M059J (cell line): ENCODE measurements around the gene GCG. TPM values are rescaled to one million over a fixed set of nuclear protein-coding genes. Genes with fewer than 3 reads are reported as not detected.

Experiments used
- DNase-seq: peaks from one replicate; pipeline ENCODE4 v3.0.0-alpha.2; 2012; ENCODE audit warnings: low read depth
- total RNA-seq: library from RNA; depleted of rRNA; stranded (reverse); fragments of >200 nt; shearing (Covaris generic); gene quantifications from 2 replicates; pipeline ENCODE4 v1.2.3, GENCODE V29; 2014; rRNA removed

The GCG gene
- total RNA-seq = not detected in 2 replicates

DNA sequence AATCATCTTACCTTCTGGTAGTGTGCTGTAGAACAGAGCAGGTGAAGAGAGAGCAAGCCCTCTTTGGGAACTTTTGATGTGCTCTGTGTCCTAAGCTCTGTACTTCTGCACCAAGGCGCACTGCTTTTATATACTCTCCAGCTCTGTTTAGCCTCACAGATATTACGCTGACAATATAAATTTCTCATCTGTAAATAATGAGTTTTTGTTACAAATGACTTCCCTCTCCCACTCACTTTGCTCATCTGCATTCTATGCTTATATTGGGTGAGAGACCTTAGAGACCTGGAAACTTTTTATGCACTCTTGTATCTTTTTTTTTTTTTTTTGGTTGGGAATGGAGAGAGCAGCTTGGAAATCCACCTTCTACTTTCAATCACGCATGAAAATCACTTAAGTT is at the start of gene GCG:
GCG (minus strand) TSS at position 101 of the 400 bp plus-strand sequence. CDS start 3,069 bp downstream, outside the sequence.
- DNase-seq = no peak

DNA sequence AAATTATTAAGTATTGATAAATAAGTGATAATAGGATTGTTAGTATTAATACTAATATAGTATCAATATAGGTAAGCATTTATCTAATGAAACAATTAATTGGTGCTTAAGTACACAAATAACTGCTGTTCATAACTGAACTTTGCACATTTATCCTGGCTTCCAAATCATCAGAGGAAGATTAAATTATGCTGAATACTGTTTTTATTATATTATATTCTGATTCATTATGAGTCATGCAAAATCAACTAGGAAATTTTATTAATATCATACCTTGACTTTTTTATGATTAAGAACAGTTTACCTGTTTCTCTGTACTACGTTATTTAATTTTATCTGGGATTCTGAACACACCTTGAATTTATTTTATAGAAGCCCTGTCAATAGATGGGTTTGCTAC is 48.6 kb upstream of the GCG start:
- no peak for DNase-seq

DNA sequence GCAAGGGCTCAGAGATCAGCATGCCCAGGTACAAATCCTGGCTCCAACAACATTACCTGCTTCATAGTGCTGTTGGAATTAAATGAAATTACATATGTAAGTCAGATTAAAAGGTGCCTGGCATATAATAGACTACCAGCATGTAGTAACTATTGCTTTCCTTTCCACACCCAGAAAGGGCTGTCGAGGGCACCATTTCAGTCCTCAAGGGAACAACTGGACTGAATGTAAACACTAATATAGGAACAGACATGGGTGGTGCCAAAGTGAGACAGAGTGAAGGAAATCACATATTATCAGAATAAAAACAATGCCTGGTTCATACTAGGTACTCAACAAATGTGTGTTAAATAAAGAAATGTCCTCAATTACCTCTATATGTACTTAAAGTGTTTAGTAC is 47.9 kb upstream of the GCG start:
- no peak for DNase-seq

DNA sequence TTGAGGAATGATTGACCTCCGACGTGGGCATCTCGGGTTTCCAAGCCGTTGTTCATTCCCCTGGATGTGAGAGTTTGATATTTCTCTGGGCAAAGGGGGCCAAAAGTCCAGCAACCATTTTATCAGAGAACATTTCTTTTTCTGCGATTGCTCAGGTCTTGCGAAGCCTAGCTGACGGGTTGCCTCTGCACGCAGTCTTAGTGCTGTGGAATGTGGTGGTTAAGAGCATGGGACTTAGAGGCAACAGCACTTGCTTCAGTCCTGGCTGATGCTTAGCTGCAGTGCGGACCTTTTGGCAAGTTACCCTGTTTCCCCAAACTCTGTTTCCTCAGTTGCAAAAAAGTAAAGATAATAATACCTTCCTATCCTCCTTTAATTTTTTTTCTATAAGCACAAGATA is 46.2 kb upstream of the GCG start:
- no peak for DNase-seq

GRCh38 chr2:162197069-162197825 is 45.2 kb upstream of the GCG start:
- peak; percentile 24 for DNase-seq

DNA sequence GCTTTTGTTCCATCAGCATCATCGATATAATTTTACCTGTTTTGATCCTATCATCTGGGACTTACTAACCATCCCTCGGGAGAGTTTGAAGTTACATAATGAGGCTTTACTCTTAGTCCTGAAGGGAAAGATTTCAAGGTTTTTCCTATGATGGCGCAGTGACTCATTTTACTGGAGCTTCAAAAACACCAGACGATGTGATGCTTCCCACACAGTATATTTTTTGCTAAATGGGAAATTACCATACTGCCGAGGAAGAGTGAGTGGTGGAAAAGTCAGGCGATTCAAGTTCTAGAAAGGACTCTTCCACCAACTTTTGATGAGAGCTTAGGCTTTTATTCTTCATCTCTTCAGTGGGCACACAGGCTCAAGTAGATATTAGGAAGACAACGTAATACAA is 44.6 kb upstream of the GCG start:
- peak; percentile 37 for DNase-seq

DNA sequence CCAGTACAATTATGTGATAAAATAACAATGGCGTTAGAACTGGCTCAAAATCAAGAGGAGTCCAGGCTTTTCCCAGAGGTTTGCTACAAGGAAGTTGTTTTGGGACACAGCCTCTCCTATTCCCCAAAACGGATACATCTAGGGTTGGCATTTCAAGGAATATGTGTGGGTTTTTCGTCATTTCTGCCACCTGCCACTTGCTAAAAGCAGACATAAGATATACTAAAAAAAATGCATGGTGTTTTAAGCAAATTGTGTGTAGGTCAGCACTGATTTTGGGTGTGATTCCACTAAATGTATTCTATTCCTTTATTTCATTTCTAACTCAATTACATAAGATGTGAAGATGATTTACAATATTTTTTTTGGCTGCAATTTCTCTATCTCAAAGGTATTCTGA is 36.4 kb upstream of the GCG start:
- no peak for DNase-seq

GRCh38 chr2:162185541-162186232 is 33.6 kb upstream of the GCG start:
- no peak for DNase-seq

DNA sequence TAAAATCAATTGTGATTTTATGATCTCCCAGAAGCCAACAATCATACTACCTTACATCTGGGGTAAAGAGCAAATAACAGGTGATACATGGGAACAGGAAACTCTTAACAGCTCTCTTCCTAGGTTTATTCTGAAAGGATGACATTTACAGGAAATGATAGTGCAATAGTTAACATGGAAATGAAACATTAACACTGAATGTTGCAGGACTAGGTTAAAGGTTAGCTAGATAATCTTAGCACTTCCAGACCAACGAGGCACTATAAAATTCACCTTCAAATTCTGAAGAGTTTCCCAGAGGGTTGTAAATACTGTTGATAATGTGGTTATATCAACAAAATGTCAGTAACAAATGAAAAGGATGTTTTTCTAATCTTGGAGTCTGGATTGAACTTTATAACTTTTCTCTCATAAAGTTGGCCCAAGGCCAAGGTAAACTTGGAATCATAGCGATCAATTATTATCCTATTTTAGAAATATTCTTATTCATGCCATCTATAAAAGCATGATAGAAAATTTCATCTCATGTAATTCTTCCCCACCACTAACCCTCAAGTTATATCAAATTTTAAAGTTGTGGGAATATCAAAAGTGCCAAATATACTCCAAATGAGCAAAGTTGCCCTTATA is 32.9 kb upstream of the GCG start:
- DNase-seq = no peak

DNA sequence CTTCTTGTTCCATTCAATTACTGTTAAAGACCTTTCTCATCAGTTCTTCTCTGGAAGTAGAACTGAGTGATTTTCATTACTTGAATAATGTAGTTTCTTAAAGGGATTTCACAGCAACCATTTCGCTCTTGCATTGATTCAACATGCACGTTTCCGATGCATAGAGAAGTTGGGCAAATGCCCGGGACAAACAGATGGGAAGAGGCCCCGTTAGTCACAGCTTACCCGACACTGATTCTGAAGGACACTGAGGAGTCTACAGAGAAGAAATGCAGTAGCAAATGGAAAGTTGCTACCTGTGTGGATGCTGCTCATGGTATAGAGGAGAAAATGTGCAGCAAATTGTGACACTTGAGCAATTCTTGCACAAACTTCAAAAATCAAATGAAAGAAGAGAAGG is 32.3 kb upstream of the GCG start:
- no peak for DNase-seq

GRCh38 chr2:162182395-162182794 is 30.3 kb upstream of the GCG start:
- no peak for DNase-seq

DNA sequence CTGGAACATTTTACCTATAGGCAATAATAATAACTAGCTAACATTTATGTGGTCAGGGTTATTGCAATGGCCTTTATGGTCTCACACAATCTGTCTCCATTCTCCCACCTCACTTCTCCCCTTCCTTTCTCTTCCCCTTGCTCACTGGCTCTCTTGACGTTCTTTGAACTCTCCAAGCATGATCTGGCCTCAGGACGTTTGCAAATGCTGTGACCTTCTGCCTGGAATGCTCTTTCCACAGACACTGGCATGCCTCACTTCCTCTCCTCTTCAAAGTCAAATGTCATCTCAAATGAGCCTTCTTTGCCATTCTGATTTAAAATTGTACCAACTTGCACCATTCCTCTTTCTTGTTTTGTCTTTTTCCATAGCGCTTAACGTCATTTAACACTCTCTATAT is 25.3 kb upstream of the GCG start:
- DNase-seq = no peak

- no peak for DNase-seq
Measured at GRCh38 chr2:162175714-162176113, 23.7 kb upstream of the GCG start.

DNA sequence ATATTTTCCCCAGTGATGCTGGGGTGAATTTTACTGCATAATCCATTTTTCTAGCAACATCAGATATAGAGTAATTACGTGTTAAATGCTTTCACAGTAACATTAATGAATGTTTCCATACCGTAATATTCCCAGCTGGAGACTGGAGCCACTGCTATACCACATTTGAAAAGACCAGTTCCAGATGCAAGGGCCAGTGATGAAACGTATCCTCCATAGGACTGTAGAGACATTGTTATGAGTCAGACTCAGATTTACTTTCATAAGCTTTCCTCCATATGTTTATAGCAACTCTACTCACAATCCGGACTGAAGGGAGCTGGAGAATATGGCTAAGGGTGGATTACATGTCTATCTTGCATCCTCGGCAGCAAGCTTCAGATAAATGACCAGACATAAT is 22.7 kb upstream of the GCG start:
- DNase-seq = no peak

DNA sequence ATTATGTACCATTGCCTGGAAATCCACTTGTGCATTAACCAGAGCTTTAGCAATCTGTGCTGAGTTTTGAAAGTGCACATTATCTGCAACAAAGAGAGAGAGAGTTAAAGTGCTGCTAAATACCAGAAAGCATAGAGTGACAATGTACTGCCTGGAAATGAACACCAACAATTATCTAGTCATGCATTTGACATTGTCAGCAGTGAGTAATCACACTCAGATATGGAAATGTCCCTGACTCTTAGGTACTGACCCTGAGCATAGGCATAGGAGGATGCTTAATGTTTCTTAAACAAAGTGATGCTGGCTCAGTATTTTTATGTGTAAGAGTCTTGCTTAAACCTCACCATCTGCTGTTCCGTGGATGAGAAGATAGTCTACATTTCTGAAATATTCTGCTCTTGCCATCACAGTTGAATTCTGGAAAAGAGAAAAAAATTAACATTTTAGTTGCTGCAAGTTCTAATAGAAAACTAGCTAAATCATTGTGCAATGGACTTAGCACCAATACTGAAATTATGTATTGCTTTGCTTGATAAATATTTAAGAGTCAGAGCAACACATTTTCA is 20.8 kb upstream of the GCG start:
- no peak for DNase-seq

DNA sequence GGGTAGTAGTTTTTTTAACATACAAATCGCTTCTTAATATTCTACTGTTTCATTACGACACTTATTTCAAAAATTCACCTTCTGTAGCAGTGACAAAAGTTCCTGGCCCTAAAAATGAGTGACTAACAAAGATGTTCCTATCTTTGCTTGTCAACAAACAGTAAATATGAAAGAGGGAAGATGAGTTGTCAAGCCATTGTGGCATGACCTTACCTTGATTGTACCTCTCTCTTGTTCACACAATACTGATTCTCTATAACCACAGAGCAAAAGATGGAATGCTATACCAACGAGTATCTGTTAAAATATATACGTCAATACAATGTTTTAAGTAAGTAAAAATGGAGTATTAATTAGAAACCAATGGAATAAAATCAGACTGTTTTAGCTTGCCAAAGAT is 14.7 kb upstream of the GCG start:
- no peak for DNase-seq

DNA sequence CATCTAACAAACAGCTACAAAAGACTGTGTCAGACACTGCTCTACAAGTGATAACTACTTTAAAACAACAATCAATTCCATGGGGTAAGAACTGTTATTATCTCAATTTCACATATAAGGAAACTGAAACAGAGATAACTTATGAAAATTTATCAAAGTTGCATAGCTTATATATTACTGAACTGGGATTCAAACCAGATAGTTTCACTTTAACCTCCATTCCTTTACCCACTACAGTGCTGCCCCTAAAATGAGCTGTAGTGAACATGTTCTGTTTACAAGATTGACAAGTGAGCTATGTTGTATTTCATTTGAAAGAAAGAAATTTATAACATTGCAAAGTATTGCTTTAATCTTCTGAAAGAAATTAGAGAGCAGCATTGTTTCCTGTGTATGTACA is 14.1 kb upstream of the GCG start:
- DNase-seq = no peak

- DNase-seq = peak; percentile 22
Measured at GRCh38 chr2:162164802-162165201, 12.8 kb upstream of the GCG start.

GRCh38 chr2:162159446-162159845 is 7.4 kb upstream of the GCG start:
- no peak for DNase-seq

- no peak for DNase-seq
Measured at GRCh38 chr2:162156149-162156548, 4.1 kb upstream of the GCG start.

DNA sequence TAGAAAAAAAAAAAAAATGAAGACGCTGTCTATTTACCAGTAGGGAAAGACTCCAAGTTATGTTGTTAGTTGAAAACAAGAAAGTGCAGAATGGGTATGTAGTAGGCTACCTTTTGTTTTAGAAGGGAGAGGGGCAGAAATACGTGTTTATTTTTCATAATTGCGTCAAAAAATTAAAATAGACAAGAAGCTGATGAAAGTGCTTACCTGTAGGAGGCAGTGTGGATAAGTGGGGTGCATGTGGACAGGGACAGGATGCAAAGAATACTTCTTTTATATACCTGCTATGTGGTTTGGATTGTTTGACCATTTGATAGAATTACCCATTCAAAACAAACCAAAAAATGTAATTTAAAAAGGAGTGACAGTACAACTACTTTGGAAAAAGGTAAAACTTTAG is 3.0 kb upstream of the GCG start:
- DNase-seq = no peak

GRCh38 chr2:162153608-162154224 is 1.7 kb upstream of the GCG start:
- DNase-seq = peak; percentile 70
